Fibroblast of lung (primary cell): ENCODE data around the gene GRK5. TPM values are rescaled to one million over a fixed set of nuclear protein-coding genes. Genes with fewer than 3 reads are reported as not detected.
A peak's percentile ranks its signal among the peaks of the same experiment; 100 is the strongest.
"Not testable (repeated sequence)": the region's sequence is repeated elsewhere in the genome, so short reads cannot be mapped to it uniquely, and the experiment has no call there.

Experiments used
- DNase-seq, 2 donors: peaks; one replicate each; pipeline versions ENCODE4 v3.0.0 to v3.0.0-alpha.2; 2010; ENCODE audit warnings: low read depth in 2 of 2
- H2AFZ ChIP-seq: 2 replicates; pipeline ENCODE4 v1.5.1; 2012; ENCODE audit warnings: low read length, control low read depth, inconsistent platforms
- H3K27ac ChIP-seq: 2 replicates; pipeline ENCODE4 v1.5.1; 2011; ENCODE audit warnings: low read length, control low read depth; ENCODE audit not compliant: insufficient read depth
- H3K27me3 ChIP-seq: 2 replicates; pipeline ENCODE4 v1.5.1; 2011; ENCODE audit warnings: mild to moderate bottlenecking, low read length; ENCODE audit not compliant: control insufficient read depth, insufficient read depth
- H3K36me3 ChIP-seq: 2 replicates; pipeline ENCODE4 v1.5.1; 2011; ENCODE audit warnings: low read length; ENCODE audit not compliant: control insufficient read depth, insufficient read depth
- H3K4me1 ChIP-seq: 2 replicates; pipeline ENCODE4 v1.5.1; 2011; ENCODE audit warnings: low read length; ENCODE audit not compliant: control insufficient read depth, insufficient read depth; ENCODE audit errors: extremely low read depth
- H3K4me2 ChIP-seq: 2 replicates; pipeline ENCODE4 v1.5.1; 2011; ENCODE audit warnings: low read length, control low read depth; ENCODE audit not compliant: insufficient read depth; ENCODE audit errors: extremely low read depth
- H3K4me3 ChIP-seq, 4 experiments: fragments of 200-600 bp in 1 of 4; sonication (generic) in 1 of 4; replicated peaks in 1 of 4; 2 replicates each; pipeline ENCODE4 v1.5.1; 2011 to 2016; ENCODE audit warnings: low read length in 4 of 4, low read depth in 3 of 4, mild to moderate bottlenecking in 3 of 4, control low read depth in 2 of 4, inconsistent platforms in 1 of 4, mixed read lengths in 1 of 4; ENCODE audit not compliant: insufficient read depth in 1 of 4; ENCODE audit errors: control extremely low read depth in 1 of 4
- H3K79me2 ChIP-seq: 2 replicates; pipeline ENCODE4 v1.5.1; 2012; ENCODE audit warnings: mild to moderate bottlenecking, low read length, inconsistent platforms; ENCODE audit not compliant: control insufficient read depth, insufficient read depth
- H3K9ac ChIP-seq: 2 replicates; pipeline ENCODE4 v1.5.1; 2011; ENCODE audit warnings: mild to moderate bottlenecking, low read length, control low read depth; ENCODE audit not compliant: insufficient read depth
- H3K9me3 ChIP-seq: 2 replicates; pipeline ENCODE4 v1.5.1; 2012; ENCODE audit warnings: low read depth, low read length; ENCODE audit not compliant: control insufficient read depth, insufficient read depth
- H4K20me1 ChIP-seq: 2 replicates; pipeline ENCODE4 v1.5.1; 2011; ENCODE audit warnings: low read length; ENCODE audit not compliant: control insufficient read depth, insufficient read depth; ENCODE audit errors: extremely low read depth
- CTCF ChIP-seq, 2 donors: IDR thresholded peaks in 1 of 2; conservative IDR thresholded peaks in 1 of 2; 1 replicate in 1 of 2; 2 replicates in 1 of 2; pipeline ENCODE4 v1.5.1; 2011 to 2012; ENCODE audit warnings: low read length in 2 of 2, control low read depth in 1 of 2, inconsistent platforms in 1 of 2, low read depth in 1 of 2, mild to moderate bottlenecking in 1 of 2
- EZH2 ChIP-seq: IDR thresholded peaks from 2 replicates; pipeline ENCODE4 v1.5.1; 2012; ENCODE audit warnings: low read length, control low read depth, mild to moderate bottlenecking; ENCODE audit errors: missing control alignments
- polyA plus RNA-seq, 2 donors: library from polyadenylated mRNA; depleted of rRNA in 1 of 2; stranded (reverse) in 1 of 2; unstranded in 1 of 2; fragments of >200 nt; gene quantifications; 2 replicates each; pipeline ENCODE4 v1.2.1, GENCODE V29; 2011 to 2012; ENCODE audit warnings: missing spikeins in 1 of 2
- total RNA-seq: library from RNA; depleted of rRNA; stranded (reverse); fragments of >200 nt; gene quantifications from 2 replicates; pipeline ENCODE4 v1.2.1, GENCODE V29; 2014

The GRK5 gene
- total and polyA plus RNA-seq, 2 donors (not counting 1 experiment from before 2014, with no cell fraction given), result 24.1 to 90.3 TPM

GRCh38 chr10:119231654-119232053, 24.3 kb downstream of the GRK5 start:
- no peaks in the 10 kb centered on the region for H4K20me1 ChIP-seq
- H3K36me3 ChIP-seq, result no peaks in the 10 kb centered on the region
- H3K27ac ChIP-seq, result no peak overlapping the region
- no peak for DNase-seq
- no peaks in the 10 kb centered on the region for H3K27me3 ChIP-seq
- peaks cover 77% of the 10 kb centered on the region for H3K79me2 ChIP-seq
- H3K4me2 ChIP-seq, result no peak overlapping the region
- TF ChIP-seq EZH2, result no peak
- TF ChIP-seq CTCF (conservative IDR thresholded peaks at IDR 0.05 in 1 of 2, IDR thresholded peaks at IDR 0.05 in 1 of 2; ENCODE audit: low read depth in 1 of 2, low read length in 2 of 2), result no peak
- H3K9ac ChIP-seq, result no peak overlapping the region
- H3K4me3 ChIP-seq, result no peak overlapping the region
- no peak overlapping the region for H2AFZ ChIP-seq
- H3K4me1 ChIP-seq, result peaks cover 18% of the 10 kb centered on the region
- H3K9me3 ChIP-seq, result no peaks in the 10 kb centered on the region

GRCh38 chr10:119232439-119232838, 25.1 kb downstream of the GRK5 start:
- not testable (repeated sequence) for H3K9ac ChIP-seq, H3K36me3 ChIP-seq, H3K27ac ChIP-seq, H2AFZ ChIP-seq, H3K27me3 ChIP-seq, H3K9me3 ChIP-seq, H4K20me1 ChIP-seq, H3K4me3 ChIP-seq, DNase-seq, H3K4me2 ChIP-seq
- Histone ChIP-seq H3K79me2 (peaks cover 78% of the 10 kb centered on the region), H3K4me1 (peaks cover 21% of the 10 kb centered on the region)

- peaks cover 79% of the 10 kb centered on the region for H3K79me2 ChIP-seq
- H3K27me3 ChIP-seq, result no peaks in the 10 kb centered on the region
- H4K20me1 ChIP-seq, result no peaks in the 10 kb centered on the region
- H3K4me2 ChIP-seq, result no peak overlapping the region
- H3K9ac ChIP-seq, result no peak overlapping the region
- TF ChIP-seq CTCF (conservative IDR thresholded peaks at IDR 0.05 in 1 of 2, IDR thresholded peaks at IDR 0.05 in 1 of 2; ENCODE audit: low read depth in 1 of 2, low read length in 2 of 2) (no peak), EZH2 (no peak)
- no peak overlapping the region for H2AFZ ChIP-seq
- H3K4me1 ChIP-seq, result peaks cover 28% of the 10 kb centered on the region
- no peak for DNase-seq
- H3K9me3 ChIP-seq, result no peaks in the 10 kb centered on the region
- H3K36me3 ChIP-seq, result no peaks in the 10 kb centered on the region
- peak overlapping the region; percentile 66 for H3K27ac ChIP-seq
- no peak overlapping the region for H3K4me3 ChIP-seq
These were observed 25.9 kb downstream of the GRK5 start for GRCh38 chr10:119233123-119233820.
